Activated CD8-positive, alpha-beta memory T cell treated with anti-CD3 and anti-CD28 coated beads for 24 hours (primary cell): ENCODE measurements around the gene WWOX.

ENCODE experiments used
- DNase-seq: peaks from one replicate; pipeline ENCODE4 v3.0.0-alpha.2; 2020

The WWOX gene

GRCh38 chr16:78932355-78932943 lies 833.0 kb downstream of the WWOX start:
- DNase-seq, result no peak

GRCh38 chr16:78936060-78936459 lies 836.6 kb downstream of the WWOX start:
- no peak for DNase-seq

DNA sequence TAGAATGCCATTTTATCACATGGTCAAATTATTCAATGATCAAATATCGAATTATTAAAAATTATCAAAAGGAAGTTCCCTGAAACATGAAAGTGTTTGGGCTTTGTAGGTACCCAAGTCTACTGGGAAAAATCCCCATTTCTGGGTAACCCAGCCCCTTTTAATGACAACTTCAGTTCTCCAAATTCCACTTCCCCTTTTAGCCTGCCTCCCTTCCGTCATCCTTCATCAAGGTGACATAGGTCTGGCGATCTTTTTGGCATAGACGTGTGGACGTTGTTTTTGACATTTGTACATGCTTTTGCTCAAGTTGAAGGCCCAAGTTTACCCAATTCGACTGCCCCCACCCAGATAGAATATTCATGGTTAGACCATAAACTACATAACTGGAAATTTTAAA lies 840.1 kb downstream of the WWOX start:
- DNase-seq, result no peak

DNA sequence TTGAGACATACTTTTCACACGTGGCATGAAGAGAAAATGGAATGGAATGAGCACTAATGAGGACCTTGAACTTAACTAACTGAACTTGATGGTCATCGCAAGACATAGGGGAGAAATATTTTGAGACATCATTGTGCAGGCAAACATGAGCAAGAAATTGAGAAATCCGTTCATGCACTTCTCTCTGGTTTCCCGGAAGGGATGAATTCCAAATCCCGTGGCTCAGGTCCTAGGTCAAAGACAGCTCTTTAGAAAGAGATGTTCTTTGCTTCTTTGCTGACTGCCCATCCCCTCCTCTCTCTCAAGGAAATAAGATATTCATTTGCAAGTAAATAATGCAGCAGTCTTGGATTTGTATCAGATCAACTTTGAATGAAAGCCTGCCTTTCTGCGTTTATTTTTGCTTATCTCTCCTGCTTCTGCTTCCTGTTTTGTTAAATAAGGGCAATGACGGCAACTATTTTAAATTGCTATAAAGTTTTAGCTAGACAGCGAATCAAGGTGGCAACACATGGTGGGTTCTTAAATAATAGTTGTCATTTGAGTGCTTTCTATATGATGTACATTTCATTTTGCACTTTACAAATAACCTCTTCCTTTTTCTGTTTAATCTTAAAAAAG lies 843.3 kb downstream of the WWOX start:
- no peak for DNase-seq

GRCh38 chr16:78945336-78945735 lies 845.9 kb downstream of the WWOX start:
- no peak for DNase-seq

GRCh38 chr16:78946556-78946955 lies 847.1 kb downstream of the WWOX start:
- no peak for DNase-seq

- DNase-seq, result no peak
Observed at GRCh38 chr16:78950768-78951167, 851.3 kb downstream of the WWOX start.

GRCh38 chr16:78952630-78953029 lies 853.2 kb downstream of the WWOX start:
- DNase-seq, result no peak

DNA sequence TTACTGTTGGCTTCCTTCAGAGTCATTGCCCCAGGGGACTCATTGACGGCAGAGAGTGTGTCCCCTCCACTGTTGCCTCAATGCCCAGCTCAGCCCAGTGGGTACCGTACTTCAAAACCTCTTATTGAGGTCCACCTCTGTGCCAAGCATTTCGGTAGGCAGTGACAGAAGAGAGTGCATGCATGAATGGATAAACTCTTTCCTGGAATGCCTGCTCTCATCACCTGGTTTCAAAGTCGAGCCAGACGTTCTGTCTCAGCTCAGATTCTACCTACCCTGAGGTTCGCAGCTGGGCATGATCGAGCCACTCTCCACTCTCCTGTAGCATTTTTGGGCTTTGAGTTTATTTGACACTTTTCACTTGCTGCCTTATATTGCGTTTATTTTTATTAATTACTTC lies 854.1 kb downstream of the WWOX start:
- no peak for DNase-seq

DNA sequence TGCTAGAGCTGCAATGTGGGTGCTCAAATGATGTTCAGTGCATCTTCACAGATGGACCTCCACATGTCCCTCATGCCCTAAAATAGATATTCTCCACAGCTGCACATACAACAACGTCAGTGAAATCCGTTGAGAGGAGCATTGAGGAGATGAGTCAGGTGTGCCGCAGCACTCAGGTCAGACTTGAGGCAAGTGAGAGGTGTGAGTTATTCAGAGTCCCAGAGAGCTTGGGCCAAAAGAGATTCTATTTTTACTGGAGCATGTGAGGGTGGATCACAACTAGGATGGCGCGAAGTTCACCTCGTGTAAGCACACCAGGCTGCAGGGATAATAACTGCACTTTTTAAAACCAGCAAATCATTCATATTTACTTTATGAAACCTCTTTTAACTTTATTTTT lies 855.8 kb downstream of the WWOX start:
- no peak for DNase-seq

GRCh38 chr16:78956859-78957258 lies 857.4 kb downstream of the WWOX start:
- no peak for DNase-seq

DNA sequence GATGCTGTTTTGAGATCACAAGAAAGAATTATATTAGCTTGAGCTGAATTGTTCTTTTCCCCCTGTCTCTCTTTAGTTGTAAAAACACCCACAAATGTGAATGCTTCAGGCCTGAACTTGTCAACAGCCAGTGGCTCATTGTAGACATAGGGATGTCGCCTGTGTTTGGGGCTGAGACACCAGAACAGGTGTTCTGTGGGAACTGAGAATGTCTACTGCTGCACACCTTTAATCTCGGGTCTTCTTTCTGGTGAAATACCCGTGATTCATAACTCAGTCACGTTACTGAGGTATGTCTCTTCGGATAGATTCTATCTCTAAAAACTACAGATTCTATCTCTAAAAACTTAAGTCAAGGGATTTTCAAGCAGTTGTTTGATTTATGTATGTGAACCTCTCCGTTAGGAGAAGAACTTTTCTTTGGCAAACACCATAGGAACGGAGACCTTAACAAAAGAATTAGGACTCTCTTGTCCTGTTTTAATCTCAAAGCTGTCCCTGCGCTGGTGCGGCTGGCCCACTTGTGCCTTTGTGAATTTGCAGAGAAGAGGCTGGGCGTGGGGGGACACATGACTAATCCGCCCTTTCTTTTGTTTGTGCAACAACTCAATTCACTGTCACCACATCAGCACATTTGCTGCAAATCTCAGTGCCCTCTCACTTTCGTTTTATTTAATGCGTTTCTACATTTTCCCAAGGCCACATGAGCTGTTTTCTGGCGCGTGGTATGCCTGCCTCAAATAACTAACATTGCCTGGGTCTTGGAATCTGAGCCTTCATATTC lies 858.1 kb downstream of the WWOX start:
- no peak for DNase-seq

DNA sequence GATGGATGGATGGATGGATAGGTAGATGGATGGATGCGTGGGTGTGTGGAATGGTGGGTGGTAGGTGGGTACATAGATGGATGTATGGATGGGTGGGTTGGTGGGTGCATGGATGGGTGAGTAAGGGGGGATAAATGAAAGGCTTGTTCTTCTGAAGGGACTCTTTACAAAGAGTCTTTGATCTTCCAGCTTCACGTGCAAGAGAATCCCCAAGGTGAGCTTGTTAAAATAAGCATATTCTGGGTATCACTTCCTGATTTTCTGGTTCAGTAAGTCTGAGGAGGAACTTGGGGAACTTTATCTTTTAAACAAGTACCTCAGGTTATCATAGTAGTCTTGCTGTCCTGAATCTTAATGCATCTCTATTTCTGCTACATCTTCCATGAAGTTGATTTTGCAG lies 862.0 kb downstream of the WWOX start:
- no peak for DNase-seq

DNA sequence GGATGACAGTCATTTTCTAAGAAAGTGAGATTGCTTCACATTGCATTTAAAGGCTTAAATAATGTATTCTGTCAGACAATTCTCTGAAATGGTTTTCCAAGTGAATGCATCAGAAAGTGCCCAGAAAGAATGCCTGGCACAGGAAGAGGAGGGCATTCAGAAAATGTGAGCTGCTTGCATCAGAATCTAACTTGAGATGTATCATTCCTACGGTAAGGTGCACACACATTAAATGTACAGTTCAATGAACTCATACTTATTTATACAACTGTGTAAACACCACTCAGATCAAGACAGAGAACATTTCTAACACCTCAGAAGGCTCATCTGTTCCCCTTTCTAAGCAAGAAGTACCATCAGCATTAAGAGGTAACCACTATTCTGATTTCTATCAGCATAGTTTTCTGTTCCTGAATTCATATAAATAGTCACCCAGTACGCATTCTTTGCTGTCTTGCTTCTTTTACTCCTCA lies 863.0 kb downstream of the WWOX start:
- no peak for DNase-seq

DNA sequence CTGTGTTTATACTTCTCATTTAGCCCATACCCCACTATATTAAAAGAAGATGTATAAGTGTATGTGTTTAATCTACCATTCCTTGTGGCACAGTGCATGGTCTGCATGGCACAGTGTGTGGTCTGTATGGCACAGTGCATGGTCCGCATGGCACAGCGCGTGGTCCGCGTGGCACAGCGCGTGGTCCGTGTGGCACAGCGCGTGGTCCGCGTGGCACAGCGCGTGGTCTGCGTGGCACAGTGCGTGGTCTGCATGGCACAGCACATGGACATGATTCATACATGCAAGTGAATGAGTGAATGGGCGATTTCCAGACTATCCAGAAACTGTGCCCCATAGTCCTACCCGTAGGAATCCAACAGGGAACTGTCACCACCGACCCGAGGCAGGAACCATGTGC lies 868.5 kb downstream of the WWOX start:
- DNase-seq, result no peak

GRCh38 chr16:78969721-78970120 lies 870.3 kb downstream of the WWOX start:
- DNase-seq, result no peak

DNA sequence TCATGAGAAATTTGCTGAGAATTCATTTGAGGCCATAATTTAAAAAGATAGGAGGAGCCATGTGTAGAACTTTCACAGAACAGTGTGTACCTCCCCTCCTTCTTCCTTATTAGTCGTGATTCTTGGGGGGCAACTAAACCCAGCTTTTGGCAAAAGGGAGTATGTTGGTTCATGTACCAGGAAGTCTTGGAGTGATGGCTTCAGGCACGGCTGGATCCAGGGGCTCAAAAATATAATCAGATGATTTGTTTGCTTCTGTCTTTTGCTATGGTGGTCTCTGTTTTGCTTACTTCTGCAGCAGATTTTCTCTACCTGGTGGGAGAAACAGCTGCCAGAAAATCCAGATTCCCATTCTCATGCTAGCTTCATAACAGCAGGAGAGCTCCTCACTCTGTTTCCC lies 871.2 kb downstream of the WWOX start:
- DNase-seq, result no peak

- no peak for DNase-seq
Observed at GRCh38 chr16:78972006-78972405, 872.6 kb downstream of the WWOX start.

DNA sequence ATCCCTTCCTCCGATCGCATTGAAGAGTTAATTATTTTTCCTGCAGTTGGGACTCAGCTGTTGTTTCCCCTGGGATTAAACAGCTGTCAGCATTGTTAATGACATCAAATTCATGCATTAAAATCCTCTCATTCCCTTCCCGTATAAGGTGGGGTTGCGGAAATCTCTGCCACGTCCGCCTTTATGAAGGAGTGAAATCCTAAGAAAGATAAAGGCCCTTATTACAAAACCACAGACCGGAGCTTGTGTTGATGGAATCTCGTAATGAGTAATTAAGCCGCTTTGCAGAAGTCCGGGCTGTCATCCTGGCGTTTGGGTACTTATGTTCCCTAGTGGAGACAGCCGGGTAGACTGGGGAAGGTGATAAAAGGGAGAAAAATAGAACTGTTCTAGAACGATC lies 873.5 kb downstream of the WWOX start:
- no peak for DNase-seq

DNA sequence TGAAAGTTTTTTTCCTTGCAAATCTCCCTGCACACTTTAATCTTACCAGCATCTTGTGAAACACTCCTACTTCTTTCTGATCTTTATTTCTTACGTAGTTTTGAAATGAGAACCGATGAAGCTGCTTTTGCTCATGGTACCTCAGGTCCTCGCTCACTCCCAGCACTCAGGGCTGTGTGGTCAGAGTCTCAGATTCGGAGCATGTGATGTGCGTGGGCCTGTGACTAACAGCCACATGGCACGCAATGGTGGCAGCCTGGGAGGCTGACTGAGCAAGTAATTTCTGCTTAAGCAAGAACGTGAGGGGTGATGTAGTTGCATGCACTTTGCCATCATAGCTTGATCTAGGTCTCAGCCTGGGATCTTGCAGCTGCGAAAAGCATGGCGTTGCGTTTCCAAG lies 876.8 kb downstream of the WWOX start:
- no peak for DNase-seq

DNA sequence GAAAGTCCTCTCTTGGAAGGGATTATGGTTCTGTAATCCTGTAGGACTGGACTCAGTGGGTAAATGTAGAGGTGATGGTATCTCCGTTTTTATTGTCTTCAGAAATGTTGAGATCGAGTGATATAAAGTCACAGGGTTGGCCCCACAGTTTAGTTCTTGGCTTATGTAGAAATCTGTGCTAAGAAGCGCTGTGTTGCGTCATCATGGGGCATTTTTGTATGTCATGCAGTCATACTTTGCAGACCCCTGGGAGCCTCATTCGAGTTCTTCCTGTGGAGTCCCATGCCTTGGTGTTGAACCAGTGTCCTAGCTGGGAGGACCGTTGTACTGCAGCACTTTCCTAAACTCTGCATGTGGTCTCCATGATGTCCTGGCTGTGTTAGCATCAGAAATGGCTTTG lies 881.4 kb downstream of the WWOX start:
- DNase-seq, result no peak

- no peak for DNase-seq
Observed at GRCh38 chr16:78982096-78982744, 882.8 kb downstream of the WWOX start.

DNA sequence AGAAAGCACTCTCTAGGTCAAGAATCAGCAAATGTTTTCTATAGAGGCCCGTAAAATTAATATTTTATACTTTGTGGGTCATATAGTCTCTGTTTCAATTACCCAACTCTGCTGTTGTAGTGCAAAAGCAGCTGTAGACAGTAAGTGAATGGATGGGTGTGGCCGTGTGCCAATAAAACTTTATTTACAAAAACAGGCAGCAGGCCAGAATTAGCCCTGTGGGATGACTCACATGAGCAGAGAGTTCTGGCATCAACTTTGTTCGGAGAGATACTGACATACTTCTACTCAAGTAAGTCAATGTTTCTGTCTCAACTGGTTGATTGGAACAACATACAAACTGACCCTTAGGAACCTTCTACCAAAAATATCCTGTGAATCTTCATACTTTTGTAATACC lies 884.9 kb downstream of the WWOX start:
- DNase-seq, result no peak
